HG03135 (cell line): Measurements from ENCODE around the gene PRDM16.

ENCODE experiments used
- ATAC-seq: cut with Tn5 transposase; IDR thresholded peaks from one replicate; pipeline ENCODE4 v1.9.1; 2021; ENCODE audit warnings: mild to moderate bottlenecking, moderate library complexity; ENCODE audit not compliant: unreplicated experiment

PRDM16 gene

GRCh38 chr1:3419415-3420204 is 350.6 kb downstream of the PRDM16 start:
- ATAC-seq = no peak

GRCh38 chr1:3420218-3420951 is 351.4 kb downstream of the PRDM16 start:
- ATAC-seq = no peak

GRCh38 chr1:3422638-3423037 is 353.6 kb downstream of the PRDM16 start:
- no peak for ATAC-seq

- ATAC-seq = no peak
Measured at GRCh38 chr1:3423245-3423829, 354.3 kb downstream of the PRDM16 start.

- no peak for ATAC-seq
Measured at GRCh38 chr1:3423896-3424611, 355.1 kb downstream of the PRDM16 start.

- no peak for ATAC-seq
Measured at GRCh38 chr1:3425486-3426215, 356.6 kb downstream of the PRDM16 start.

- no peak for ATAC-seq
Measured at GRCh38 chr1:3426956-3427535, 358.0 kb downstream of the PRDM16 start.

GRCh38 chr1:3427711-3428704 is 359.0 kb downstream of the PRDM16 start:
- ATAC-seq = no peak

- no peak for ATAC-seq
Measured at GRCh38 chr1:3428899-3429298, 359.9 kb downstream of the PRDM16 start.

GRCh38 chr1:3429320-3429719 is 360.3 kb downstream of the PRDM16 start:
- no peak for ATAC-seq

GRCh38 chr1:3429766-3430165 is 360.8 kb downstream of the PRDM16 start:
- no peak for ATAC-seq

GRCh38 chr1:3430406-3430805 is 361.4 kb downstream of the PRDM16 start:
- ATAC-seq = no peak

- no peak for ATAC-seq
Measured at GRCh38 chr1:3430820-3431219, 361.8 kb downstream of the PRDM16 start.

- ATAC-seq = no peak
Measured at GRCh38 chr1:3431266-3431665, 362.3 kb downstream of the PRDM16 start.

- ATAC-seq = no peak
Measured at GRCh38 chr1:3431686-3432085, 362.7 kb downstream of the PRDM16 start.

GRCh38 chr1:3432306-3432705 is 363.3 kb downstream of the PRDM16 start:
- no peak for ATAC-seq

- ATAC-seq = no peak
Measured at GRCh38 chr1:3433076-3433475, 364.1 kb downstream of the PRDM16 start.

GRCh38 chr1:3433596-3434320 is 364.8 kb downstream of the PRDM16 start:
- ATAC-seq = no peak
